Heart right ventricle (tissue), 16 donors: Measurements from ENCODE around the gene FGG. TPM values are rescaled to one million over a fixed set of nuclear protein-coding genes. Genes with fewer than 3 reads are reported as not detected.

Source experiments
- ATAC-seq, 8 donors: fragments of 200-7000 bp; cut with Tn5 transposase; one replicate each; pipeline ENCODE4 v1.9.1; 2020; ENCODE audit warnings: mild to moderate bottlenecking in 8 of 8, moderate library complexity in 8 of 8, moderate number of reproducible peaks in 1 of 8
- DNase-seq, 2 donors: peaks; one replicate each; pipeline ENCODE4 v3.0.0-alpha.2; 2020
- H3K27ac ChIP-seq, 10 donors: fragments of 200-600 bp; sonication (generic) in 2 of 10; one replicate each; pipeline versions ENCODE4 v1.5.0 to v1.8.0; 2020 to 2022; ENCODE audit warnings: mild to moderate bottlenecking in 3 of 10
- H3K27me3 ChIP-seq, 7 donors: fragments of 200-600 bp; one replicate each; pipeline ENCODE4 v1.8.0; 2021 to 2022; ENCODE audit warnings: mild to moderate bottlenecking in 2 of 7
- H3K36me3 ChIP-seq, 9 donors: fragments of 200-600 bp; sonication (generic) in 1 of 9; one replicate each; pipeline versions ENCODE4 v1.5.0 to v1.8.0; 2020 to 2022; ENCODE audit warnings: mild to moderate bottlenecking in 2 of 9
- H3K4me1 ChIP-seq, 9 donors: fragments of 200-600 bp; sonication (generic) in 1 of 9; one replicate each; pipeline versions ENCODE4 v1.5.0 to v1.8.0; 2020 to 2022; ENCODE audit warnings: mild to moderate bottlenecking in 4 of 9
- H3K4me3 ChIP-seq, 10 donors: fragments of 200-600 bp; sonication (generic) in 2 of 10; one replicate each; pipeline versions ENCODE4 v1.5.0 to v1.8.0; 2020 to 2022; ENCODE audit warnings: mild to moderate bottlenecking in 7 of 10, moderate library complexity in 2 of 10
- H3K9me3 ChIP-seq, 11 donors: fragments of 200-600 bp in 10 of 11; sonication (generic) in 2 of 11; one replicate each; pipeline versions ENCODE4 v1.5.0 to v1.8.0; 2013 to 2022; ENCODE audit warnings: mild to moderate bottlenecking in 2 of 11, control low read depth in 1 of 11, moderate library complexity in 1 of 11
- CTCF ChIP-seq, 9 donors: fragments of 200-600 bp; sonication (generic) in 2 of 9; IDR thresholded peaks; one replicate each; pipeline versions ENCODE4 v1.5.0 to v1.8.0; 2021 to 2022; ENCODE audit warnings: antibody characterized with exemption in 9 of 9, mild to moderate bottlenecking in 5 of 9, moderate library complexity in 1 of 9
- WGBS, 2 donors: extraction: QIAGEN DNeasy Blood & Tissue Kit; methylation state at CpG; one replicate each; pipeline ENCODE4 v1.1.7; 2013; ENCODE audit warnings: inconsistent platforms in 1 of 2; 5-methylcytosine and 5-hydroxymethylcytosine counted together
- intact Hi-C, 10 donors: fragments of 100-400 bp; cut with DNase I; formaldehyde crosslinking; loops; one replicate each; pipeline versions ENCODE4 v1.11.1 to v1.14.2; 2022
- polyA plus RNA-seq, 2 donors: library from polyadenylated mRNA; stranded (reverse); fragments of 200-250 nt; gene quantifications; one replicate each; pipeline ENCODE4 v1.2.3, GENCODE V29; 2013
- total RNA-seq, 10 donors: library from RNA; stranded (reverse); fragmentation: NEBNext Ultra II Directional in 3 of 10; extraction: Animal tissue kit (Norgen Biotek cat#: 25700) in 3 of 10; gene quantifications; one replicate each; pipeline versions ENCODE4 v1.2.1 to v1.2.4, GENCODE V29; 2021 to 2023
- donor health status: Arrhythmogenic right ventricular cardiomyopathy.
- donor health status: ischemic (EF 13 %, LVEDD 7.1; RV severe dilation, severe dysfunction).
- donor health status: healthy with polysubstance abuse.
- donor health status: DM: no; HTN: yes; CAD: no.
- donor health status: DM: no; HTN: no; CAD: no.
- donor health status: ischemic (EF 25% LVEDD 6.9; RV normal size, moderate dysfunction).
- donor health status: ischemic (EF 25% LVEDD 5.7; RV mildly dilated, moderate dysfunction).
- donor health status: healthy.
- donor health status: DM: yes; HTN: yes; CAD: no.
- donor health status: Ischemic cardiomyopathy.
- donor health status: ischemic (EF 35%, LVEDD 5.7; RV mildly dilated, moderate dysfunction).
- donor health status: nonischemic (EF 11% LVEDD 7.7; RV severe dilation, severe dysfunction).
- donor health status: DM: yes; HTN: yes; CAD: no.
- donor health status: PGD.
- donor health status: ischemic (EF 29% LVEDD 5.4; RV normal size, mild dysfunction).
- donor health status: nonischemic (EF 23%, LVEDD 6.1; RV moderate dilation, normal function).

Gene FGG
- total and polyA plus RNA-seq, 12 donors, result 0.71 TPM; not detected in 11

- WGBS, 2 donors, result 78 to 89% methylated on average over 5 of the region's 5 CpGs
- no peak overlapping the region for H3K4me3 ChIP-seq
- no peaks in the 10 kb centered on the region for H3K4me1 ChIP-seq
- H3K27me3 ChIP-seq, result peaks cover 0 to 25% (median 10%) of the 10 kb centered on the region in 7 donors
- DNase-seq (no peak), ATAC-seq (no peak)
- intact Hi-C loops, result no loop called here
- H3K9me3 ChIP-seq, result no peaks in the 10 kb centered on the region
- no peak overlapping the region for H3K27ac ChIP-seq
- no peaks in the 10 kb centered on the region for H3K36me3 ChIP-seq
- no peak for TF ChIP-seq CTCF (IDR thresholded peaks at IDR 0.05)
Measured at GRCh38 chr4:154573190-154573870, 39.1 kb downstream of the FGG start.

GRCh38 chr4:154569584-154569983 is 42.9 kb downstream of the FGG start:
- H3K27me3 ChIP-seq, result peaks cover 0 to 6% (median 0%) of the 10 kb centered on the region in 7 donors
- no peak overlapping the region for H3K4me3 ChIP-seq
- no peak overlapping the region for H3K27ac ChIP-seq
- no peak for DNase-seq
- 84 to 85% methylated on average over 5 of the region's 5 CpGs for WGBS, 2 donors
- intact Hi-C loops, result no loop called here
- H3K36me3 ChIP-seq, result no peaks in the 10 kb centered on the region
- TF ChIP-seq CTCF (IDR thresholded peaks at IDR 0.05), result no peak
- ATAC-seq, result no peak
- H3K4me1 ChIP-seq, result no peaks in the 10 kb centered on the region
- H3K9me3 ChIP-seq, result no peaks in the 10 kb centered on the region

- WGBS, 2 donors, result 54 to 57% methylated on average over 3 of the region's 3 CpGs
- DNase-seq (no peak), ATAC-seq (no peak)
- H3K27me3 ChIP-seq, result peaks cover 0 to 6% (median 0%) of the 10 kb centered on the region in 7 donors
- no peaks in the 10 kb centered on the region for H3K36me3 ChIP-seq
- no peak for TF ChIP-seq CTCF (IDR thresholded peaks at IDR 0.05)
- H3K4me3 ChIP-seq, result no peak overlapping the region
- no peaks in the 10 kb centered on the region for H3K4me1 ChIP-seq
- intact Hi-C loops, result no loop called here
- no peak overlapping the region for H3K27ac ChIP-seq
- H3K9me3 ChIP-seq, result no peaks in the 10 kb centered on the region
Measured at GRCh38 chr4:154569028-154569427, 43.4 kb downstream of the FGG start.

GRCh38 chr4:154566639-154567204 is 45.7 kb downstream of the FGG start:
- no peak for ATAC-seq
- no peak for TF ChIP-seq CTCF (IDR thresholded peaks at IDR 0.05)
- no peaks in the 10 kb centered on the region for H3K9me3 ChIP-seq
- no peak overlapping the region for H3K27ac ChIP-seq
- intact Hi-C loops, result no loop called here
- 72 to 76% methylated on average over 5 of the region's 5 CpGs for WGBS, 2 donors
- no peak for DNase-seq
- H3K36me3 ChIP-seq, result no peaks in the 10 kb centered on the region
- no peaks in the 10 kb centered on the region for H3K4me1 ChIP-seq
- no peak overlapping the region for H3K4me3 ChIP-seq
- peaks cover 0 to 3% (median 0%) of the 10 kb centered on the region in 7 donors for H3K27me3 ChIP-seq
